K562 (cell line): ENCODE data around the gene CNNM4. TPM values are rescaled to one million over a fixed set of nuclear protein-coding genes. Genes with fewer than 3 reads are reported as not detected.

Experiments used
- ATAC-seq: fragments of 200-7000 bp; cut with Tn5 transposase; 3 replicates; pipeline ENCODE4 v1.9.1; 2020; ENCODE audit warnings: moderate library complexity
- BruUV-seq: library from RNA; stranded (reverse); fragments of 400-500 nt; replicated peaks from 2 replicates; lab custom pipeline; 2021; lab: Mats Ljungman, UMichigan
- CTCF ChIA-PET: fragments of 300-600 bp; formaldehyde crosslinking; extraction: SDS; loops from one replicate; lab custom pipeline; 2021; ENCODE audit warnings: low intra/inter-chr PET ratio; lab: Yijun Ruan, JAX
- POLR2A ChIA-PET: fragments of 300-600, 350-650 bp; sonication (Branson Sonifier 250); formaldehyde crosslinking; extraction: SDS; loops from one replicate; lab custom pipeline; 2021; ENCODE audit warnings: antibody characterized with exemption, inconsistent platforms; lab: Yijun Ruan, JAX
- DNase-seq, 4 experiments: peaks; one replicate each; pipeline versions ENCODE4 v3.0.0 to v3.0.0-alpha.2; 2011 to 2018; ENCODE audit warnings: low spot score in 3 of 4, mixed read lengths in 3 of 4; ENCODE audit errors: extremely low read depth in 1 of 4
- FAIRE-seq: peaks from 2 replicates; lab custom pipeline; 2011; peaks lifted over from hg19 to GRCh38; lab: Jason Lieb, UNC
- H2AFZ ChIP-seq: 2 replicates; pipeline ENCODE4 v1.6.0; 2011; ENCODE audit warnings: low read depth, low read length, control low read depth, inconsistent platforms
- H3K27ac ChIP-seq: fragments of 200-600 bp; 3 replicates; pipeline ENCODE4 v1.8.0; 2011; ENCODE audit warnings: low read depth, mild to moderate bottlenecking, control low read depth, inconsistent platforms, low read length, moderate library complexity, mixed read lengths; ENCODE audit errors: extremely low read depth
- H3K27me3 ChIP-seq, 2 experiments: fragments of 300-600 bp in 1 of 2; 2 replicates in 1 of 2; 3 replicates in 1 of 2; pipeline versions ENCODE4 v1.6.0 to v1.8.0; 2011; ENCODE audit warnings: inconsistent platforms in 2 of 2, low read length in 2 of 2, mild to moderate bottlenecking in 1 of 2, mixed read lengths in 1 of 2, moderate library complexity in 1 of 2; ENCODE audit not compliant: control insufficient read depth in 2 of 2, insufficient read depth in 2 of 2
- H3K36me3 ChIP-seq: fragments of 300-600 bp; 3 replicates; pipeline ENCODE4 v1.8.0; 2011; ENCODE audit warnings: mild to moderate bottlenecking, low read length, inconsistent platforms; ENCODE audit not compliant: control insufficient read depth, insufficient read depth
- H3K4me1 ChIP-seq, 2 experiments: fragments of 200-600 bp in 1 of 2; replicated peaks in 1 of 2; 2 replicates in 1 of 2; 3 replicates in 1 of 2; pipeline versions ENCODE4 v1.5.1 to v1.8.0; 2011; ENCODE audit warnings: inconsistent platforms in 2 of 2, low read length in 2 of 2, mild to moderate bottlenecking in 1 of 2, mixed read lengths in 1 of 2, moderate library complexity in 1 of 2; ENCODE audit not compliant: control insufficient read depth in 2 of 2, insufficient read depth in 2 of 2
- H3K4me2 ChIP-seq: 2 replicates; pipeline ENCODE4 v1.6.1; 2011; ENCODE audit warnings: low read length, control low read depth, inconsistent platforms, mixed read lengths; ENCODE audit not compliant: insufficient read depth
- H3K4me3 ChIP-seq: fragments of 200-600 bp; sonication (generic), shearing (Covaris generic); 2 replicates; pipeline ENCODE4 v1.5.1; 2016; ENCODE audit warnings: control low read depth, inconsistent platforms
- H3K79me2 ChIP-seq: fragments of 200-600 bp; 3 replicates; pipeline ENCODE4 v1.8.0; 2011; ENCODE audit warnings: low read length, inconsistent platforms; ENCODE audit not compliant: control insufficient read depth, insufficient read depth
- H3K9ac ChIP-seq, 2 experiments: 2 replicates each; pipeline versions ENCODE4 v1.6.0 to v1.6.1; 2011; ENCODE audit warnings: low read depth in 2 of 2, low read length in 2 of 2, control low read depth in 1 of 2, inconsistent platforms in 1 of 2, mild to moderate bottlenecking in 1 of 2, mixed read lengths in 1 of 2; ENCODE audit not compliant: insufficient read depth in 1 of 2
- H3K9me1 ChIP-seq: one replicate; pipeline ENCODE4 v1.6.0; 2011; ENCODE audit warnings: inconsistent platforms, mild to moderate bottlenecking, low read length, moderate library complexity; ENCODE audit not compliant: control insufficient read depth, insufficient read depth
- H3K9me3 ChIP-seq: replicated peaks from 2 replicates; pipeline ENCODE4 v1.5.1; 2011; ENCODE audit warnings: low read depth, low read length, inconsistent platforms; ENCODE audit not compliant: control insufficient read depth, insufficient read depth
- H4K20me1 ChIP-seq: replicated peaks from 2 replicates; pipeline ENCODE4 v1.6.1; 2011; ENCODE audit warnings: low read length, inconsistent platforms, mixed read lengths; ENCODE audit not compliant: control insufficient read depth, insufficient read depth
- ESRRA ChIP-seq: fragments of 450-650 bp; IDR thresholded peaks from 2 replicates; pipeline ENCODE4 v1.6.1; 2014; ENCODE audit warnings: low read depth, mild to moderate bottlenecking, moderate library complexity, borderline replicate concordance
- HDAC2 ChIP-seq: fragments of 450-650 bp; IDR thresholded peaks from 2 replicates; pipeline ENCODE4 v1.6.1; 2016; ENCODE audit warnings: mild to moderate bottlenecking
- KLF13 ChIP-seq: fragments of 450-650 bp; IDR thresholded peaks from 2 replicates; pipeline ENCODE4 v1.6.1; 2016; ENCODE audit warnings: missing genetic modification characterization, low read depth, mild to moderate bottlenecking, missing compliant biosample characterization, moderate library complexity, borderline replicate concordance
- NELFE ChIP-seq: IDR thresholded peaks from 2 replicates; pipeline ENCODE4 v1.6.1; 2011; ENCODE audit warnings: mild to moderate bottlenecking; ENCODE audit not compliant: insufficient read depth, insufficient read length
- NFYB ChIP-seq: IDR thresholded peaks from 2 replicates; pipeline ENCODE4 v1.6.1; 2011; ENCODE audit warnings: mild to moderate bottlenecking, moderate library complexity; ENCODE audit not compliant: insufficient read length; ENCODE audit errors: extremely low read depth
- POLR2A ChIP-seq: fragments of 450-650 bp; conservative IDR thresholded peaks from 2 replicates; pipeline ENCODE4 v1.6.1; 2016
- POLR2B ChIP-seq: fragments of 450-650 bp; IDR thresholded peaks from 2 replicates; pipeline ENCODE4 v1.6.1; 2018; ENCODE audit warnings: low read depth; ENCODE audit not compliant: partially characterized antibody
- PTBP1 ChIP-seq: fragments of 200-400 bp; formaldehyde crosslinking; IDR thresholded peaks from 2 replicates; pipeline ENCODE4 v1.6.1; 2017; ENCODE audit warnings: low read depth, low read length
- ZNF707 ChIP-seq: fragments of 250-450 bp; sonication (Bioruptor Pico); conservative IDR thresholded peaks from 2 replicates; pipeline ENCODE4 v1.8.0; 2022; ENCODE audit warnings: inconsistent platforms, mild to moderate bottlenecking, moderate library complexity
- ZNF79 ChIP-seq: fragments of 250-450 bp; sonication (Bioruptor Pico); IDR thresholded peaks from 2 replicates; pipeline ENCODE4 v1.4.0; 2020; ENCODE audit warnings: low read depth, mild to moderate bottlenecking, moderate library complexity
- WGBS: fragments of 100-300 bp; shearing (Covaris generic); methylation state at CpG from one replicate; pipeline ENCODE4 v1.1.6; 2016; ENCODE audit warnings: low coverage, mixed read lengths; ENCODE audit not compliant: insufficient coverage; ENCODE audit errors: missing lambda C conversion rate; 5-methylcytosine and 5-hydroxymethylcytosine counted together
- in situ Hi-C: fragments of 300-500 bp; cut with MboI; formaldehyde crosslinking; loops from 4 replicates; pipeline ENCODE4 v1.15.0; 2018; ENCODE audit warnings: inconsistent platforms, mixed read lengths
- intact Hi-C: fragments of 100-400 bp; cut with micrococcal nuclease; formaldehyde crosslinking; loops from 2 replicates; pipeline ENCODE4 v1.14.2; 2022
- polyA plus RNA-seq, 8 experiments: library from polyadenylated mRNA; depleted of rRNA in 4 of 8; stranded (reverse) in 5 of 8; unstranded in 3 of 8; fragments of >200 nt; fragmentation: Nextera tagmentation in 2 of 8; fragmentation: Illumina TruSeq in 1 of 8; extraction: Ambion mirVana in 2 of 8; extraction: Trizol in 1 of 8; gene quantifications; 2 replicates each; pipeline versions ENCODE4 v1.2.1 to v1.2.3, GENCODE V29; 2011 to 2014; ENCODE audit warnings: inconsistent platforms in 1 of 8, missing spikeins in 1 of 8
- total RNA-seq, 7 experiments: library from RNA; depleted of rRNA in 6 of 7; stranded (reverse); fragments of >200 nt in 6 of 7; fragmentation: Illumina TruSeq in 2 of 7; extraction: Trizol in 2 of 7; gene quantifications; 2 replicates each; pipeline versions ENCODE4 v1.2.1 to v1.2.3, GENCODE V29; 2011 to 2021; ENCODE audit warnings: low replicate concordance in 1 of 7
- TF ChIP-seq, protein P1 (sequence below): sonication (generic); IDR thresholded peaks from 2 replicates; pipeline ENCODE4 v1.6.1; 2016

Gene CNNM4
- total and polyA plus RNA-seq, 9 of the 15 experiments (the other 6 are each of a cell fraction or from before 2014, with no cell fraction given) = 0.96 to 6.3 (median 2.8) TPM

DNA sequence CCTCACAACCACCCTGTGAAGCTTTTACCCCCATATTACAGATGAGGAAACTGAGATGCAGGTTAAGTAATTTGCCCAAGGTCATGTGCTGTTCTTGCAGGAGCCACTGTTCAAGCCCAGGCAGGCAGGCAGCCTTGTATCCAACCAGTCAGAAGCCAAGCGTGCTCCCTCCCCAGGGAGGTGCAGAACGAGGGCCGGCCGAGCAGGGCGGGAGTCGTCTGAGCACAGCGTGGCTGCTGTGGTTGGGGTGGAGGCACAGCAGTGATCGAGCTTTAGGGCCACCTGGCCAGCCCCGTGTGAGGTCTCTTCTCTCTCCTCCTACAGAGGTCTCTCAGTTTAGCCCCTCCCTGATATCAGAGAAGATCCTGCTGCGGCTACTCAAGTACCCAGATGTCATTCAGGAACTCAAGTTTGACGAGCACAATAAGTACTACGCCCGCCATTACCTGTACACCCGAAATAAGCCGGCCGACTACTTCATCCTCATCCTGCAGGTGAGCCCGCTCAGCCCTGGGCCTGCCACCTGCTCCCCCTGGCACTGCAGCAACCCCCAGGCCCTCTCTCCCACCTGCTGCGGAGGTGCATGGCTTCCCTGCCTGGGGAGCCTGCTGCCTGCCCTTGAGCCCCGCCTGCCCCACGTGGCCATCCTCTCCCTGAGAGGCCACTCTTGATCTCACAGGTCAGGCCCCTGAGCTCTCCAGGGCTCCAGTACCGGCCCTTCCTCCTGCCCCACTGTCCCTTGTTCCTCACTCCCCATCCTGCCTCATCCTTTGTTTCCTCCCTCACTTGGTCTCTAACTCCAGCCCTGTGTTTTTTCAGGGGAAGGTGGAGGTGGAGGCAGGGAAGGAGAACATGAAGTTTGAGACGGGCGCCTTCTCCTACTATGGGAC is 38.3 kb downstream of the CNNM4 start:
- 67% methylated on average over 23 of the region's 23 CpGs for WGBS

DNA sequence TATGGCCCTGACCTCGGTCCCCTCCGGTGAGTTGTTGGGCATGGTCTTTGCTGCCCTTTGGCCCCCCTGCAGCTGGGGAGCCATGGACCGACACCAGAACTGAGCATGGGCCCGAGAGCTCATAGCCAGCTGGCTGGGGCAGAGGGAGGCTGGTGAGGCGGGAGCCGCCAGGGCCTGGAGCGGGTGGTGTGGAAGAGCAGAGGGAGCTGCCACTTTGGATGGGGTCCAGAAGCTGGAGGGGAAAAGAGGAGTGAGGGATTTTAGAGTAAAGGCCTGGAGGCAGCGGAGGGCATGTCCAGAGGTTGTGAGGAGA is 38.9 kb downstream of the CNNM4 start:
- WGBS = 85% methylated on average over 8 of the region's 8 CpGs
- peaks cover 0 to 13% of the 10 kb centered on the region in 2 experiments; a peak in 2 of 5 replicates for H3K4me1 ChIP-seq
- H3K4me3 ChIP-seq = no peak overlapping the region
- H3K36me3 ChIP-seq = peaks cover 25% of the 10 kb centered on the region; the same call in 2 of the 3 replicates
- no peak for DNase-seq
- in situ Hi-C loops = no loop called here
- no peak overlapping the region for H3K9ac ChIP-seq
- no TSS peak for BruUV-seq
- ChIA-PET POLR2A (no interaction called here), CTCF (no interaction called here)
- no peak for FAIRE-seq
- H3K79me2 ChIP-seq = no peaks in the 10 kb centered on the region
- H3K4me2 ChIP-seq = no peak overlapping the region
- no peak overlapping the region for H3K27ac ChIP-seq
- H3K9me3 ChIP-seq = no peaks in the 10 kb centered on the region
- no peak overlapping the region for H2AFZ ChIP-seq
- H3K9me1 ChIP-seq = no peaks in the 10 kb centered on the region
- H3K27me3 ChIP-seq = no peaks in the 10 kb centered on the region
- no peaks in the 10 kb centered on the region for H4K20me1 ChIP-seq
- TF ChIP-seq KLF13 (tag) (no peak), POLR2B (no peak), PTBP1 (no peak), ZNF707 (CRISPR knock-in tag) (no peak), POLR2A (no peak), ZNF79 (no peak), NELFE (no peak), NFYB (no peak)
- TF ChIP-seq, protein P1, sequence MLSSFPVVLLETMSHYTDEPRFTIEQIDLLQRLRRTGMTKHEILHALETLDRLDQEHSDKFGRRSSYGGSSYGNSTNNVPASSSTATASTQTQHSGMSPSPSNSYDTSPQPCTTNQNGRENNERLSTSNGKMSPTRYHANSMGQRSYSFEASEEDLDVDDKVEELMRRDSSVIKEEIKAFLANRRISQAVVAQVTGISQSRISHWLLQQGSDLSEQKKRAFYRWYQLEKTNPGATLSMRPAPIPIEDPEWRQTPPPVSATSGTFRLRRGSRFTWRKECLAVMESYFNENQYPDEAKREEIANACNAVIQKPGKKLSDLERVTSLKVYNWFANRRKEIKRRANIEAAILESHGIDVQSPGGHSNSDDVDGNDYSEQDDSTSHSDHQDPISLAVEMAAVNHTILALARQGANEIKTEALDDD = no peak
- ATAC-seq = no peak
- intact Hi-C loops = no loop called here

More for the DNA sequence above, 38.3 kb downstream of the CNNM4 start:
- ATAC-seq = no peak
- Histone ChIP-seq H3K4me2 (no peak overlapping the region), H3K36me3 (peaks cover 25% of the 10 kb centered on the region; the same call in 2 of the 3 replicates), H2AFZ (no peak overlapping the region), H3K79me2 (no peaks in the 10 kb centered on the region), H3K27ac (no peak overlapping the region), H3K9ac (no peak overlapping the region), H3K27me3 (no peaks in the 10 kb centered on the region), H3K4me3 (no peak overlapping the region), H3K4me1 (peaks cover 0 to 13% of the 10 kb centered on the region in 2 experiments; a peak in 2 of 5 replicates), H3K9me1 (no peaks in the 10 kb centered on the region), H3K9me3 (no peaks in the 10 kb centered on the region), H4K20me1 (no peaks in the 10 kb centered on the region)
- no peak for DNase-seq
- ChIA-PET POLR2A (interaction anchor here (0.7 to 0.9 kb wide), 2 partner anchors 11 to 13 kb away, joined by 3 to 4 read pairs; no protein-coding TSS in a partner anchor), CTCF (no interaction called here)
- in situ Hi-C loops = no loop called here
- no TSS peak for BruUV-seq
- FAIRE-seq = no peak
- intact Hi-C loops = no loop called here
- TF ChIP-seq HDAC2 = no peak
- peak; percentile 63; the same call in 1 of the 2 replicates for TF ChIP-seq ESRRA
